ACC112 (cell line): ENCODE data around the gene NEURL1B.

ENCODE experiments used
- H2AFZ ChIP-seq: fragments of 200-600 bp; sonication (generic); one replicate; pipeline ENCODE4 v1.6.0; 2017; ENCODE audit warnings: antibody characterized with exemption, low read length; ENCODE audit not compliant: unreplicated experiment
- H3K27ac ChIP-seq: fragments of 200-600 bp; sonication (generic); 2 replicates; pipeline ENCODE4 v1.5.1; 2014; ENCODE audit warnings: low read depth, mild to moderate bottlenecking, antibody characterized with exemption, low read length, moderate library complexity
- H3K27me3 ChIP-seq: fragments of 200-600 bp; sonication (generic); 2 replicates; pipeline ENCODE4 v1.6.1; 2014; ENCODE audit warnings: mild to moderate bottlenecking, antibody characterized with exemption, low read length, moderate library complexity, mixed read lengths; ENCODE audit not compliant: insufficient read depth
- H3K36me3 ChIP-seq: fragments of 200-600 bp; sonication (generic); 2 replicates; pipeline ENCODE4 v1.6.1; 2016; ENCODE audit warnings: mild to moderate bottlenecking, antibody characterized with exemption, low read length, moderate library complexity, mixed read lengths; ENCODE audit not compliant: insufficient read depth
- H3K4me1 ChIP-seq: fragments of 200-600 bp; sonication (generic); one replicate; pipeline ENCODE4 v1.6.1; 2016; ENCODE audit warnings: low read length, mixed read lengths; ENCODE audit not compliant: insufficient read depth, unreplicated experiment, control insufficient read depth
- H3K4me3 ChIP-seq: fragments of 200-600 bp; sonication (generic); 2 replicates; pipeline ENCODE4 v1.5.1; 2014; ENCODE audit warnings: mild to moderate bottlenecking, low read depth, low read length
- H3K79me2 ChIP-seq: fragments of 200-600 bp; sonication (generic); one replicate; pipeline ENCODE4 v1.6.0; 2016; ENCODE audit warnings: low read length; ENCODE audit not compliant: control insufficient read depth, unreplicated experiment, insufficient read depth

Gene NEURL1B

DNA sequence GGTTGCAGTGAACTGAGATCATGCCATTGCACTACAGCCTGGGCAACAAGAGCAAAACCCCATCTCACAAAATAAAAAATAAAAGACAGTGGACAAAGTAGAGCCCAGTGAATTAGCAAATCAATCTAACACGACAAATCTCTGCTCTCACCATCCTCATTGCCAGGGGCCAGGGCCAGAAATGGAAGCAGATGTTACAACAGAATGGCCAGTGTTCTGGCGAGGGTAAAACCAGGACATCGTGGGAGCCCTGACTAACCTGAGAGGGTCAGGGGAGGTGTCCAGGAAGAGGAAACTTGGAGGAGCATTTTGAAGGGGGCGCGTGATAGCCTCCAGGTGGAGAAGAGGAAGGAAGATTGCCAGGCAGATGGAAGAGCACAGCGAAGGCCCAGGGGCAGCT lies 58.4 kb downstream of the NEURL1B start:
- no peak overlapping the region for H3K27ac ChIP-seq
- no peaks in the 10 kb centered on the region for H3K36me3 ChIP-seq

DNA sequence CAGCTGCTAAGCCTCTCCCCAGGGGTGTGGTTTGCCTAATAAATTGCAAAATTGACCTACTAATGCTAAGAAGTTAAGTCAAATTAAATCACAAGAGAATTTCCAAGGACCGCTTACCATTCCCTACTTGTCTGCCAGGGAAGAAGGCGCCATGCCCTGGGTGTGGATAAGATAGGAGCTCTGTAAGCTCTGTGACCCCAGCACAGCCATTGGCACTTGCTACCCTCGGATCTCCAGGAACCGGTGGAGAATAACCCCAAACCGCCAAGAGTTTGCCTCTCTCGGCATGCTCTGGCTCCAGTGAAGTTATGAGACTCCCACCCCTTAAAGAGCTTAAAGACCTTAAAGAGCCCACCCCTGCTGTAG lies 58.9 kb downstream of the NEURL1B start:
- no peaks in the 10 kb centered on the region for H3K79me2 ChIP-seq
- no peak overlapping the region for H3K27ac ChIP-seq
- H3K4me1 ChIP-seq, result peaks cover 6% of the 10 kb centered on the region
- H3K36me3 ChIP-seq, result no peaks in the 10 kb centered on the region
- H2AFZ ChIP-seq, result no peak overlapping the region
- H3K4me3 ChIP-seq, result no peak overlapping the region
- no peaks in the 10 kb centered on the region for H3K27me3 ChIP-seq

More for the DNA sequence above, 58.4 kb downstream of the NEURL1B start:
- Histone ChIP-seq H3K27me3 (no peaks in the 10 kb centered on the region), H3K79me2 (no peaks in the 10 kb centered on the region), H3K4me1 (peaks cover 6% of the 10 kb centered on the region), H2AFZ (no peak overlapping the region), H3K4me3 (no peak overlapping the region)

DNA sequence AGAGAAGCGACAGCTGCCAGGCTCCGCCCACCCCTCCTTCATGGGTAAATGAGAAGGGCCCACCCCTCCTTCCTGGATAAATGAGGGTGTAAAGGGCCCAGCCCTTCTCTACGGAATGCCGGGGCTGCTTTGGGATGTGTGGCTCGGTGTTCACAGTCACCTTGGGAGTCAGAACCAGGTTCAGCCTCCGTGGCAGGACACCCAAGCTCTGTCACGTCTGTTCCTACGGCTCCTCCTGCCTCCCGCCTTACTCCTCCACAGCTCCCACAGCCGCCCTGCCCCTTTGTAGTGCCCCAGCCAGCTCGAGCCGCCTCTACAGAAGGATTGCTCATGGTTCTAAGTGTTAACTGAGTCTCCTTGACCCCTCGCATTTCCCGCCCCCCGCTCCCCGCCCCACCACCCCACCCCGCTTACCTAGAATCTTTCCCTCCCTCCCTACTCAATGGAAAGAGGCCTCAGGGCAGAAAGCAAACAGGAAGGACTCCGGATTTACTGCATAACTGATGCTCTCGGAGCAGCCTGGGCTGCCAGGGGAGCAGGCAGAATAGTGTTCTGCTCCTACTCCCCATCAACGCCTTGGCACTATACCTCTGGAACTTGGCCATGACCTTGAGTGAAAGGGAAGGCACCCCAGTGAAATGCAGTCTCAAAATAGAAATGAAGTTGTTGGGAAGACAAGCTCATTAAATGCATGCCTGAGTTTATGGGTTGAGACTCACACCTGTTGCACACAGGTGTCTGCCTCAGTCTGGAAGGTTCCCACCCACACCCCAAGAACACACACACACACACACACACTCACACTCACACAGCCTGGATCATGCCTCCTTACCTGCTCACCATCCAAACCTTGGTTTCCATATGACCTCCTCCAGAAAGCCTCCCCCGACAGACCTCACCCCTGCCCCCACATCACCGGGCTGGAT lies 59.6 kb downstream of the NEURL1B start:
- Histone ChIP-seq H3K27ac (no peak overlapping the region), H3K4me3 (no peak overlapping the region), H3K4me1 (peaks cover 6% of the 10 kb centered on the region), H3K79me2 (no peaks in the 10 kb centered on the region), H3K36me3 (no peaks in the 10 kb centered on the region), H3K27me3 (no peaks in the 10 kb centered on the region), H2AFZ (no peak overlapping the region)

DNA sequence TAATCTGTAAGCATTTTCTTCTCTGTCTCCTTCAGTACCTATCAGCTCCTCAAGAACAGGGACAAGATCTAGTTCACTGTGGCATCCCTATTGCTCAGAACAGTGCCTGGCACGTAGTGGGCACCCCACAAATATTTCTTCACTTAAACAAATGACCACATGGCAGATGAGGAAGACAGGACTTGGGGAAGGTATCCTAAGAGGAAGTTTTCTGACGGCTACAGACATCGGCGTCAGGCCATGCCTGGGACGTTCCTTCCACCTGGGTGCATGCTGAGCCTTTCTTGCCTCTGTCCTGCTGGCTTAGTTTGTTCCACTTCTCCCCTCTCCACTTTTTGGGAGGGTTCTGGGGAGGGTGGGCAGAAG lies 60.2 kb downstream of the NEURL1B start:
- Histone ChIP-seq H3K27ac (no peak overlapping the region), H3K36me3 (no peaks in the 10 kb centered on the region), H3K4me3 (no peak overlapping the region)

DNA sequence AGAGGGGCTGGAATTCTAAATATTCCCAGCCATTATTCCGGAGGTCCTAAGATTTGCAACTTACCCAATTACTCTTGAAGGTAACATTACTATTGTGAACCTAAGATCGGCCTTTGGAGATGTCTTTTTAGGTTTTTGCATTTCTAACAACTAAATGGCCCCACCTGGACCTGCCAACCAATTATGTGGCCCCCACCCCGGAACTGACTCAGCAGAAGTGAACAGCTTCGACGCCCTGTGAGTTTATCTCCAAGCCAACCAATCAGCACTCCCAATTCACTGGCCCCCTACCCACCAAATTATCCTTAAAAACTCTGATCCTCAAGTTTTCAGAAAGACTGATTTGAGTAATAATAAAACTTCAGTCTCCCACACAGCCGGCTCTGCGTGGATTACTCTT lies 62.9 kb downstream of the NEURL1B start:
- Histone ChIP-seq H3K36me3 (no peaks in the 10 kb centered on the region), H3K27ac (no peak overlapping the region), H3K4me3 (no peak overlapping the region), H2AFZ (no peak overlapping the region), H3K4me1 (no peaks in the 10 kb centered on the region), H3K27me3 (no peaks in the 10 kb centered on the region), H3K79me2 (no peaks in the 10 kb centered on the region)

More for the DNA sequence above, 60.2 kb downstream of the NEURL1B start:
- no peaks in the 10 kb centered on the region for H3K79me2 ChIP-seq
- H3K4me1 ChIP-seq, result peaks cover 6% of the 10 kb centered on the region
- no peak overlapping the region for H2AFZ ChIP-seq
- no peaks in the 10 kb centered on the region for H3K27me3 ChIP-seq

DNA sequence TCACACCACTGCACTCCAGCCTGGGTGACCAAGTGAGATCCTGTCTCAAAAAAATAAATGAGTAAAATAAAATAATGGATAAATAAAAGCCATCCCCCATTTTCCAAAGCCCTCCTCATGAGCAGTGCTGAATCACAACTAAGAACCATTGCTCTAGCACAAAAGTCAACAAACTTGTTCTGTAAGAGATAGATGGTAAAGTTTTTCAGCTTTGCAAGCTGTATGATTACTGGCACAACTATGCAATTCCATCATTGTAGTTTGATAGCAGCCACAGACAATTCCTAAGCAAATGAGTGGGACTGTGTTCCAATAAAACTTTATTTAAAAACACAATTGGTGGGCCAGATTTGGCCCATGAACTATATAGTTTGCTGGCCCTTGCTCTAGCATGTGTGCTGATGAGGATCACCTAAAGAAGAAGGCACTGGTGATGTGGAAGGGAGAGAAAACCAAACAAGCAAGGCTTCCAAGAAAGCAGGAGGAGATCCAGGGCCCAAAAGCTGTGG lies 64.6 kb downstream of the NEURL1B start:
- Histone ChIP-seq H3K4me3 (no peak overlapping the region), H3K27ac (no peak overlapping the region)

DNA sequence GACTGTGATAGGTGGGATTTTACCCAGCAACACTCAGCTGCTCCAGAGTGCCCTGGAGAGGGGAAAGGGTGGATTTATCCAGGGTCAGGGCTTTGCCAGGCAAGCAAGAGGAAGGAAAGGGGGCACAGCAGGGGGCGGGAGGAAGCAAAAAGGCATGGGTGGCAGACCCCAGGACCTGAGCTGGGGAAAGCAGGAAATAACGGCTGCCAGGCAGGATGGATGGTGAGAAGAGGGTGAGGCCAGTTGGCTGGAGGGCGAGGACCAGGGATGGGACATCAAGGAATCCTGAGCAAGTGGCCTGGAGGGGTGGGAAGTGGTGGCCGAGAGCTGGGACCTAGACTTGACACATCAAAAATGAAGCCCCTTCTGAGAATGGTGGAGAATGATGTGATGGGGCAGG lies 65.7 kb downstream of the NEURL1B start:
- no peaks in the 10 kb centered on the region for H3K27me3 ChIP-seq
- no peaks in the 10 kb centered on the region for H3K36me3 ChIP-seq
- H3K4me3 ChIP-seq, result no peak overlapping the region
- H2AFZ ChIP-seq, result no peak overlapping the region
- no peak overlapping the region for H3K27ac ChIP-seq
- no peaks in the 10 kb centered on the region for H3K79me2 ChIP-seq
- H3K4me1 ChIP-seq, result no peaks in the 10 kb centered on the region

More for the DNA sequence above, 64.6 kb downstream of the NEURL1B start:
- no peaks in the 10 kb centered on the region for H3K36me3 ChIP-seq
- H3K79me2 ChIP-seq, result no peaks in the 10 kb centered on the region
- no peak overlapping the region for H2AFZ ChIP-seq
- no peaks in the 10 kb centered on the region for H3K27me3 ChIP-seq
- H3K4me1 ChIP-seq, result no peaks in the 10 kb centered on the region

DNA sequence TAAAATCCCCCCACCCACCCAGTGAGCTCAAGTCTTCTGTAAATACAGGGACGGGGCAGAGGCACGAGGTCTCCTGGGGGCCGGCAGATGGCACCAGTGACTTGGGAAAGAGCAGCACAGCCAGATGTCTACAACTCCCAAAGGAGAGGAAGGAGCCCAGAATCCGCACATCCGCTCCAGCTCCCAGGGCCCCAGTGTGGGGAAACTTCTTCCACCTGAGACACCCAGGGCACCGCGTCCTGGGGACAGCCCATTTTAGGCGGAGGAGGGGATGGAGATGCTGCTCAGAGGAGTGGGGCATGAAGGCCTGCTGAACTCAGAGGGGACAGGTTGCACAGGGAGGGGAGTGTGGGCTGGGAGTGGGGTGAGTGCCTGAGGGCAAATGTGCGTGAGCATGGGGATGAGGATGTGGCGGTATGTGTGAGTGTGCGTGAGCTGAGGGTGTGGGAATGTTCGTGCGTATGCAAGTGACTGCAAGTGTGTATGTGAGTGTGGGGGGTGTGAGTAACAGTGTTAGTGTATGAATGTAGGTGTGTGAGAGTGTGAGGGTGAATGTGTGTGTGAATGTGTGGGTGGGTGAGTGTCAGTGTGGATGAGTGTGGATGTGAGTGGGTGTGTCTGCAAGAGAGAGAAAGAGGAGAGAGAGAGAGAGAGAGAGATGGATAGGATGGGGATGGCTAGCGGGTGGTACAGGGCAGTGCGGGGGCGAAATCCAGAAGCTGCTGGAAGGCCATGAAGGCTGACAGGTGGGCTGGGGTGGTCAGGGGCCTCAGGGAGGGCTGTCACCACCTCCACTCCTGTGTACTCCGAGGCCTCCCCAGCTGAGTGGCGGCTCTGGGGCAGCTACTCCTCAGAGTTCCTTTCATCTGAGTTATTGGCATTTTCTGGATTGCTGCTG lies 66.5 kb downstream of the NEURL1B start:
- no peak overlapping the region for H3K4me3 ChIP-seq
- H3K36me3 ChIP-seq, result no peaks in the 10 kb centered on the region
- H3K79me2 ChIP-seq, result no peaks in the 10 kb centered on the region
- H3K27ac ChIP-seq, result no peak overlapping the region
- no peaks in the 10 kb centered on the region for H3K4me1 ChIP-seq
- no peaks in the 10 kb centered on the region for H3K27me3 ChIP-seq
- no peak overlapping the region for H2AFZ ChIP-seq

DNA sequence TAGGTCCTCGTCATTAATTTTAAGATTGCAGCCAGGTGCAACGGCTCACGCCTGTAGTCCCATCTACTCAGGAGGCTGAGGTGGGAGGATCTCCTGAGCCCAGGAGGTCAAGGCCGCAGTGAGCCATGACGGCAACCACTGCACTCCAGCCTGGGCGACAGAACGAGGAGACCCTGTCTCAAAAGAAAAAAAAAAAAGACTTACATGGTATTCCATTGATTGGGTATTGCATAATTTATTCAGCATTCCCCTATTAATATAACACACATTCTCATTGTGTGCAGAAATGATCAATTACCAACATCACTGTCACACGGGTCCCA lies 67.1 kb downstream of the NEURL1B start:
- H3K4me3 ChIP-seq, result no peak overlapping the region
- no peaks in the 10 kb centered on the region for H3K36me3 ChIP-seq
- H3K27me3 ChIP-seq, result no peaks in the 10 kb centered on the region
- H2AFZ ChIP-seq, result no peak overlapping the region
- no peaks in the 10 kb centered on the region for H3K79me2 ChIP-seq
- peaks cover under 1% of the 10 kb centered on the region for H3K4me1 ChIP-seq
- H3K27ac ChIP-seq, result no peak overlapping the region

DNA sequence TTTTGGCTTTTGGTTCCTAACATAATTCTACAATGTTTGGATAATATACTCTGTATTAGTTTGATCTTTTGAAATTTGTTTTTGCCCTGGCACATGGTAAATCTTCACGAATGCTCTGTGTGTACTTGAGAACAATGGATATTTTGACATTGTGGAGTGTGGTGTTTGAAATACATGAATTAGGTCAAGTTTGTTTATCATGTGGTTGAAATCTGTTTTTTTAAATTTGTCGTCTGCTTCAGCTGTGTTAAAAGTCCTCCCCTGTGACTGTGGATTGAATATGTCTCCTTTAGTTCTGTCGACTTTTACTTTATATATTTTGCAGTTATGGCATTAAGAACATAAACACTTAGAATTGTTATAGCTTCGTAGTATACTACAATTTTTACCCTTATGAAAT lies 69.6 kb downstream of the NEURL1B start:
- no peaks in the 10 kb centered on the region for H3K79me2 ChIP-seq
- no peak overlapping the region for H3K4me3 ChIP-seq
- H3K27ac ChIP-seq, result no peak overlapping the region
- no peaks in the 10 kb centered on the region for H3K36me3 ChIP-seq
- H3K4me1 ChIP-seq, result peaks cover 14% of the 10 kb centered on the region
- H2AFZ ChIP-seq, result no peak overlapping the region
- H3K27me3 ChIP-seq, result no peaks in the 10 kb centered on the region
